Measurements from ENCODE around the gene ACAT2.

Gene ACAT2

DNA sequence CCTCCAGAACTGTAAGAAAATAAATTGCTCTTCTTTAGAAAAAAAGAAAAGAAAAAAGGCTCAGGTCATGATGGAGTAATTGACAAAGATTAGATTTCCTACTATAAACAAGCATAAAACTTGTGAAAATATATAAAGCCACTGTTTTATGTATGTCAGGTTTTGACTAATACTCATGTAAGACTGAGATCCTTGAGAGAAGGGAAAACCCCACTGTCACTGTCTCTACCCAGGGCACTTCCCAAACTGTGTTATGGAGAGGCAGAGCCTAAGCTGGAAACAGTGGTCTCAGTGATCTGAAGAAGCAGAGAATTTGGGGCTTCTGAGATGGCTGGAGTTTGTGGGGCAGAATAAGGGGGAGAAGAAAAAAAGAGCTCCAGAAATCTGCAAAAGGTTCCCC, 7.6 kb downstream of the ACAT2 start:
- DNase-seq (ENCODE audit: low read depth), result no peak
- H3K4me3 ChIP-seq (ENCODE audit: low read depth, low read length), result no peak overlapping the region
- TF ChIP-seq, protein P1, sequence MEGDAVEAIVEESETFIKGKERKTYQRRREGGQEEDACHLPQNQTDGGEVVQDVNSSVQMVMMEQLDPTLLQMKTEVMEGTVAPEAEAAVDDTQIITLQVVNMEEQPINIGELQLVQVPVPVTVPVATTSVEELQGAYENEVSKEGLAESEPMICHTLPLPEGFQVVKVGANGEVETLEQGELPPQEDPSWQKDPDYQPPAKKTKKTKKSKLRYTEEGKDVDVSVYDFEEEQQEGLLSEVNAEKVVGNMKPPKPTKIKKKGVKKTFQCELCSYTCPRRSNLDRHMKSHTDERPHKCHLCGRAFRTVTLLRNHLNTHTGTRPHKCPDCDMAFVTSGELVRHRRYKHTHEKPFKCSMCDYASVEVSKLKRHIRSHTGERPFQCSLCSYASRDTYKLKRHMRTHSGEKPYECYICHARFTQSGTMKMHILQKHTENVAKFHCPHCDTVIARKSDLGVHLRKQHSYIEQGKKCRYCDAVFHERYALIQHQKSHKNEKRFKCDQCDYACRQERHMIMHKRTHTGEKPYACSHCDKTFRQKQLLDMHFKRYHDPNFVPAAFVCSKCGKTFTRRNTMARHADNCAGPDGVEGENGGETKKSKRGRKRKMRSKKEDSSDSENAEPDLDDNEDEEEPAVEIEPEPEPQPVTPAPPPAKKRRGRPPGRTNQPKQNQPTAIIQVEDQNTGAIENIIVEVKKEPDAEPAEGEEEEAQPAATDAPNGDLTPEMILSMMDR (IDR thresholded peaks at IDR 0.05; ENCODE audit: insufficient read depth, low read depth, low read length, missing control alignments), result no peak

- TF ChIP-seq, protein P1 (IDR thresholded peaks at IDR 0.05; ENCODE audit: insufficient read depth, low read depth, low read length, missing control alignments), result no peak
- H3K4me3 ChIP-seq (ENCODE audit: low read depth, low read length), result no peak overlapping the region
- DNase-seq (ENCODE audit: low read depth), result no peak
Observed at GRCh38 chr6:159772196-159772595, 10.4 kb downstream of the ACAT2 start.

GRCh38 chr6:159777240-159777904, 15.5 kb downstream of the ACAT2 start:
- H3K4me3 ChIP-seq (ENCODE audit: low read depth, low read length), result no peak overlapping the region
- TF ChIP-seq, protein P1 (IDR thresholded peaks at IDR 0.05; ENCODE audit: insufficient read depth, low read depth, low read length, missing control alignments), result no peak
- DNase-seq (ENCODE audit: low read depth), result no peak

DNA sequence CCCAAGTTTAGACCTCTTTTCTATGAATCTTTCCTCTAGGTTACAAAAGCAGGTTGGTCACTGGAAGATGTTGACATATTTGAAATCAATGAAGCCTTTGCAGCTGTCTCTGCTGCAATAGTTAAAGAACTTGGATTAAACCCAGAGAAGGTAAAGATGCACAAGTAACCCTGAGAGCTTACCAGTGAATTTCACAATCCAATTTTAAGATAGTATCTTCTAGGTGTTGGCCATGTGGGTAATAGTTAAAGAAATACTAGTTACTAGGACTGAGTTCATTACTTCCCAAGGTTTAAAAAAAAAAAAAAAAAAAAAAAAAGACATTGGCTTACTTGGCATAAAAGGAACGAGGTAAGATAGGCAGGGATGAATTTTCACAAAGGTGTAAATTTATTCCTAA, 16.3 kb downstream of the ACAT2 start:
- no peak overlapping the region for H3K4me3 ChIP-seq (ENCODE audit: low read depth, low read length)
- TF ChIP-seq, protein P1 (IDR thresholded peaks at IDR 0.05; ENCODE audit: insufficient read depth, low read depth, low read length, missing control alignments), result no peak
- no peak for DNase-seq (ENCODE audit: low read depth)

DNA sequence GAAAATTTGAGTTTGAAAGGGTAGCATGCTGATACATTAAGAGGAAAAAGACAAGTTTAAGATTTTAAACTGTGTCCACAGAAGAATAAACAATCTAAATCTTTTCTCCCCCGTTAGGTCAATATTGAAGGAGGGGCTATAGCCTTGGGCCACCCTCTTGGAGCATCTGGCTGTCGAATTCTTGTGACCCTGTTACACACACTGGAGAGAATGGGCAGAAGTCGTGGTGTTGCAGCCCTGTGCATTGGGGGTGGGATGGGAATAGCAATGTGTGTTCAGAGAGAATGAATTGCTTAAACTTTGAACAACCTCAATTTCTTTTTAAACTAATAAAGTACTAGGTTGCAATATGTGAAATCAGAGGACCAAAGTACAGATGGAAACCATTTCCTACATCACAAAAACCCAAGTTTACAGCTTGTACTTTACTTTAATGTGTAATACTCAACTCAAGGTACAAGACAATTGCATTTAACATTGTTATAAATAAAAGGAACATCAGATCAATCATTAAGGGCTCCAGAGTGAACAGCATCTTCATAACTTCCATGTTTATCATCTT, 16.8 kb downstream of the ACAT2 start:
- no peak for DNase-seq (ENCODE audit: low read depth)
- H3K4me3 ChIP-seq (ENCODE audit: low read depth, low read length), result no peak overlapping the region
- TF ChIP-seq, protein P1 (IDR thresholded peaks at IDR 0.05; ENCODE audit: insufficient read depth, low read depth, low read length, missing control alignments), result no peak

DNA sequence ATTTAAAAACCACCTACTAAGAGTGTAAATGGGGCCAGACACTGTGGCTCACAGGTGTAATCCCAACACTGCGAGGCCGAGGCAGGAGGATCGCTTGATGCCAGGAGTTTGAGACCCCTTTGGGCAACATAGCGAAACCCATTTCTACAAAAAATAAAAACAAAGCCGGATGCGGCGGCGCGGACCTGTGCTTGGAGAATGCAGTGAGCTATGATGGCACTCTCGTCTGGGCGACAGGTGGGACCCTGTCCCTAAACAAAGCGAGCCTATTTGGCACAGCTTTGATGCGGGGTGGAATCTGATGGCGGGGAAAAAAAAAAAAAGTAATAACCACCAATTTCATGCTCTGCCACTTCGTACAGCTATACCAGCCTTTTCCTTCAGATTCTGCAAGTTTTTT, 26.4 kb downstream of the ACAT2 start:
- H3K4me3 ChIP-seq (ENCODE audit: low read depth, low read length), result peak overlapping the region; percentile 91
- DNase-seq (ENCODE audit: low read depth), result peak; percentile 34
- TF ChIP-seq, protein P1 (IDR thresholded peaks at IDR 0.05; ENCODE audit: insufficient read depth, low read depth, low read length, missing control alignments), result no peak

All from GM12865 (cell line).